ENCODE results near the gene EMILIN3. TPM values are rescaled to one million over a fixed set of nuclear protein-coding genes. Genes with fewer than 3 reads are reported as not detected.

EMILIN3 gene
- total RNA-seq, 1 experiment from 2014 or later = not detected

- no peak for DNase-seq (ENCODE audit: low spot score)
These were observed 25.0 kb upstream of the EMILIN3 start for GRCh38 chr20:41391587-41392001.

GRCh38 chr20:41390889-41391288 is 24.3 kb upstream of the EMILIN3 start:
- DNase-seq (ENCODE audit: low spot score) = no peak

- DNase-seq (ENCODE audit: low spot score) = no peak
These were observed 20.8 kb upstream of the EMILIN3 start for GRCh38 chr20:41387444-41387851.

- DNase-seq (ENCODE audit: low spot score) = no peak
These were observed 20.1 kb upstream of the EMILIN3 start for GRCh38 chr20:41386502-41387427.

- DNase-seq (ENCODE audit: low spot score) = no peak
These were observed 16.2 kb upstream of the EMILIN3 start for GRCh38 chr20:41382791-41383305.

- no peak for DNase-seq (ENCODE audit: low spot score)
These were observed 14.1 kb upstream of the EMILIN3 start for GRCh38 chr20:41380551-41381193.

- DNase-seq (ENCODE audit: low spot score) = no peak
These were observed 12.9 kb upstream of the EMILIN3 start for GRCh38 chr20:41379551-41379950.

GRCh38 chr20:41377275-41377674 is 10.7 kb upstream of the EMILIN3 start:
- no peak for DNase-seq (ENCODE audit: low spot score)

- no peak for DNase-seq (ENCODE audit: low spot score)
These were observed 9.7 kb upstream of the EMILIN3 start for GRCh38 chr20:41376349-41376748.

GRCh38 chr20:41375846-41376245 is 9.2 kb upstream of the EMILIN3 start:
- no peak for DNase-seq (ENCODE audit: low spot score)

GRCh38 chr20:41373931-41374920 is 7.6 kb upstream of the EMILIN3 start:
- no peak for DNase-seq (ENCODE audit: low spot score)

- DNase-seq (ENCODE audit: low spot score) = no peak
These were observed 6.7 kb upstream of the EMILIN3 start for GRCh38 chr20:41373251-41373783.

GRCh38 chr20:41371371-41371770 is 4.8 kb upstream of the EMILIN3 start:
- DNase-seq (ENCODE audit: low spot score) = no peak

- DNase-seq (ENCODE audit: low spot score) = no peak
These were observed 3.6 kb upstream of the EMILIN3 start for GRCh38 chr20:41370176-41370575.

- no peak for DNase-seq (ENCODE audit: low spot score)
These were observed 3.1 kb upstream of the EMILIN3 start for GRCh38 chr20:41369673-41370072.

GRCh38 chr20:41367956-41368355 is 1.3 kb upstream of the EMILIN3 start:
- no peak for DNase-seq (ENCODE audit: low spot score)

- no peak for DNase-seq (ENCODE audit: low spot score)
These were observed 726 bp upstream of the EMILIN3 start for GRCh38 chr20:41367393-41367695.

GRCh38 chr20:41365777-41366545 is 657 bp downstream of the EMILIN3 start:
- DNase-seq (ENCODE audit: low spot score) = no peak

GRCh38 chr20:41364967-41365765 is 1.5 kb downstream of the EMILIN3 start:
- no peak for DNase-seq (ENCODE audit: low spot score)

Measured in HT-29 (cell line).